Astrocyte (in vitro differentiated cells and primary cell): ENCODE results near the gene DPH5.
"Not testable (repeated sequence)": the region's sequence is repeated elsewhere in the genome, so short reads cannot be mapped to it uniquely, and the experiment has no call there.

Experiments
- EZH2 ChIP-seq: IDR thresholded peaks from 2 replicates; pipeline ENCODE4 v1.6.1; 2012; ENCODE audit warnings: mild to moderate bottlenecking, low read length, inconsistent platforms; ENCODE audit not compliant: insufficient read depth
- TF ChIP-seq, protein P1 (sequence below): IDR thresholded peaks from 2 replicates; pipeline ENCODE4 v1.5.1; 2011; ENCODE audit warnings: low read depth, mild to moderate bottlenecking, inconsistent platforms, low read length, moderate library complexity; ENCODE audit not compliant: insufficient read depth

DNA sequence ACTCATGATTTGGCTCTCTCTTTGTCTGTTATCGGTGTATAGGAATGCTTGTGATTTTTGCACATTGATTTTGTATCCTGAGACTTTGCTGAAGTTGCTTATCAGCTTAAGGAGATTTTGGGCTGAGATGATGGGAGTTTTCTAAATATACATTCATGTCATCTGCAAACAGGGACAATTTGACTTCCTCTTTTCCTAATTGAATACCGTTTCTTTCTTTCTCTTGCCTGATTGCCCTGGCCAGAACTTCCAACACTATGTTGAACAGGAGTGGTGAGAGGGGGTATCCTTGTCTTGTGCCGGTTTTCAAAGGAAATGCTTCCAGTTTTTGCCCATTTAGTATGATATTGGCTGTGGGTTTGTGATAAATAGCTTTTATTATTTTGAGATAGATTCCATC, 79.5 kb downstream of the DPH5 start:
- TF ChIP-seq, protein P1, sequence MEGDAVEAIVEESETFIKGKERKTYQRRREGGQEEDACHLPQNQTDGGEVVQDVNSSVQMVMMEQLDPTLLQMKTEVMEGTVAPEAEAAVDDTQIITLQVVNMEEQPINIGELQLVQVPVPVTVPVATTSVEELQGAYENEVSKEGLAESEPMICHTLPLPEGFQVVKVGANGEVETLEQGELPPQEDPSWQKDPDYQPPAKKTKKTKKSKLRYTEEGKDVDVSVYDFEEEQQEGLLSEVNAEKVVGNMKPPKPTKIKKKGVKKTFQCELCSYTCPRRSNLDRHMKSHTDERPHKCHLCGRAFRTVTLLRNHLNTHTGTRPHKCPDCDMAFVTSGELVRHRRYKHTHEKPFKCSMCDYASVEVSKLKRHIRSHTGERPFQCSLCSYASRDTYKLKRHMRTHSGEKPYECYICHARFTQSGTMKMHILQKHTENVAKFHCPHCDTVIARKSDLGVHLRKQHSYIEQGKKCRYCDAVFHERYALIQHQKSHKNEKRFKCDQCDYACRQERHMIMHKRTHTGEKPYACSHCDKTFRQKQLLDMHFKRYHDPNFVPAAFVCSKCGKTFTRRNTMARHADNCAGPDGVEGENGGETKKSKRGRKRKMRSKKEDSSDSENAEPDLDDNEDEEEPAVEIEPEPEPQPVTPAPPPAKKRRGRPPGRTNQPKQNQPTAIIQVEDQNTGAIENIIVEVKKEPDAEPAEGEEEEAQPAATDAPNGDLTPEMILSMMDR: not testable (repeated sequence)
- not testable (repeated sequence) for TF ChIP-seq EZH2
